CD4-positive, alpha-beta T cell treated with Interleukin-2 at 100 ng/mL for 4 hours (primary cell): ENCODE measurements around the gene SCN8A.

Experiments
- DNase-seq: peaks from one replicate; pipeline ENCODE4 v3.0.0-alpha.2; 2020; ENCODE audit warnings: low spot score

The SCN8A gene

GRCh38 chr12:51851413-51852124, 260.5 kb downstream of the SCN8A start:
- DNase-seq: no peak

GRCh38 chr12:51852404-51853137, 261.5 kb downstream of the SCN8A start:
- DNase-seq: no peak

- DNase-seq: no peak
Measured at GRCh38 chr12:51855586-51856428, 264.8 kb downstream of the SCN8A start.

GRCh38 chr12:51860986-51861385, 270.0 kb downstream of the SCN8A start:
- DNase-seq: no peak
